ENCODE results near the gene TLR9. TPM values are rescaled to one million over a fixed set of nuclear protein-coding genes. Genes with fewer than 3 reads are reported as not detected.
A peak's percentile ranks its signal among the peaks of the same experiment; 100 is the strongest.

TLR9 gene
- total RNA-seq, 1 donor from 2014 or later = 0.42 TPM

- Mint-ChIP-seq H3K36me3 (ENCODE audit: low read depth) (peaks cover 13% of the 10 kb centered on the region), H3K9me3 (no peaks in the 10 kb centered on the region), H3K4me1 (peaks cover 65% of the 10 kb centered on the region), H3K27me3 (no peaks in the 10 kb centered on the region), H3K27ac (peak overlapping the region; percentile 83), H3K4me3 (peak overlapping the region; percentile 35)
- intact Hi-C loops (cut with micrococcal nuclease) = no loop called here
- no peak for DNase-seq
Measured at GRCh38 chr3:52242039-52242438, 16.6 kb upstream of the TLR9 start.

- Mint-ChIP-seq H3K9me3 (no peaks in the 10 kb centered on the region), H3K27me3 (no peaks in the 10 kb centered on the region), H3K4me1 (peaks cover 61% of the 10 kb centered on the region), H3K36me3 (ENCODE audit: low read depth) (peaks cover 11% of the 10 kb centered on the region), H3K27ac (peak overlapping the region; percentile 99), H3K4me3 (peak overlapping the region; percentile 93)
- intact Hi-C loops (cut with micrococcal nuclease) = loop anchor here (1.0 kb wide), 1 partner anchor 12 kb away; no protein-coding TSS in a partner anchor
- DNase-seq = no peak
Measured at GRCh38 chr3:52240886-52241370, 15.5 kb upstream of the TLR9 start.

- peak; percentile 86 for DNase-seq
- no peaks in the 10 kb centered on the region for H3K9me3 Mint-ChIP-seq
- H3K27me3 Mint-ChIP-seq = no peaks in the 10 kb centered on the region
- peak overlapping the region; percentile 99 for H3K27ac Mint-ChIP-seq
- H3K36me3 Mint-ChIP-seq (ENCODE audit: low read depth) = peaks cover 11% of the 10 kb centered on the region
- H3K4me1 Mint-ChIP-seq = peaks cover 67% of the 10 kb centered on the region
- intact Hi-C loops (cut with micrococcal nuclease) = loop anchor here (1.0 kb wide), 1 partner anchor 13 kb away; no protein-coding TSS in a partner anchor
- peak overlapping the region; percentile 93 for H3K4me3 Mint-ChIP-seq
Measured at GRCh38 chr3:52240059-52240885, 14.8 kb upstream of the TLR9 start.

- peak within 1 kb of the TSS; percentile 93 for H3K4me3 Mint-ChIP-seq
- peak; percentile 97 for DNase-seq
- H3K9me3 Mint-ChIP-seq = no peaks in the 10 kb centered on the region
- peak within 1 kb of the TSS; percentile 99 for H3K27ac Mint-ChIP-seq
- H3K27me3 Mint-ChIP-seq = no peaks in the 10 kb centered on the region
- H3K4me1 Mint-ChIP-seq = peaks cover 62% of the 10 kb centered on the region
- peaks cover 17% of the 10 kb centered on the region for H3K36me3 Mint-ChIP-seq (ENCODE audit: low read depth)
- intact Hi-C loops (cut with micrococcal nuclease) = loop anchor here (1.0 kb wide), 3 partner anchors 19 to 49 kb away; partner anchors contain the start of gene WDR82
Measured at GRCh38 chr3:52238761-52239701, 13.6 kb upstream of the TLR9 start, which contains the start of gene TWF2. Gene TWF2 (minus strand): TSS chr3:52239158. CDS start chr3:52239016, 142 bp downstream.

- H3K27me3 Mint-ChIP-seq = no peaks in the 10 kb centered on the region
- DNase-seq = no peak
- peak overlapping the region; percentile 93 for H3K4me3 Mint-ChIP-seq
- no peaks in the 10 kb centered on the region for H3K9me3 Mint-ChIP-seq
- peaks cover 20% of the 10 kb centered on the region for H3K36me3 Mint-ChIP-seq (ENCODE audit: low read depth)
- intact Hi-C loops (cut with micrococcal nuclease) = loop anchor here (1.0 kb wide), 1 partner anchor 18 kb away; no protein-coding TSS in a partner anchor
- peak overlapping the region; percentile 90 for H3K27ac Mint-ChIP-seq
- peaks cover 57% of the 10 kb centered on the region for H3K4me1 Mint-ChIP-seq
Measured at GRCh38 chr3:52238193-52238760, 12.8 kb upstream of the TLR9 start.

- peak overlapping the region; percentile 46 for H3K27ac Mint-ChIP-seq
- intact Hi-C loops (cut with micrococcal nuclease) = loop anchor here (1.0 kb wide), 1 partner anchor 17 kb away; no protein-coding TSS in a partner anchor
- no peaks in the 10 kb centered on the region for H3K27me3 Mint-ChIP-seq
- no peak for DNase-seq
- peak overlapping the region; percentile 93 for H3K4me3 Mint-ChIP-seq
- H3K36me3 Mint-ChIP-seq (ENCODE audit: low read depth) = peaks cover 19% of the 10 kb centered on the region
- no peaks in the 10 kb centered on the region for H3K9me3 Mint-ChIP-seq
- H3K4me1 Mint-ChIP-seq = peaks cover 55% of the 10 kb centered on the region
Measured at GRCh38 chr3:52237657-52238172, 12.3 kb upstream of the TLR9 start.

- no peak for DNase-seq
- Mint-ChIP-seq H3K27me3 (no peaks in the 10 kb centered on the region), H3K4me1 (peaks cover 57% of the 10 kb centered on the region), H3K27ac (peak overlapping the region; percentile 46), H3K4me3 (peak overlapping the region; percentile 93), H3K36me3 (ENCODE audit: low read depth) (peaks cover 22% of the 10 kb centered on the region), H3K9me3 (no peaks in the 10 kb centered on the region)
- intact Hi-C loops (cut with micrococcal nuclease) = no loop called here
Measured at GRCh38 chr3:52237006-52237656, 11.7 kb upstream of the TLR9 start.

GRCh38 chr3:52236424-52236886, 11.0 kb upstream of the TLR9 start:
- intact Hi-C loops (cut with micrococcal nuclease) = no loop called here
- H3K36me3 Mint-ChIP-seq (ENCODE audit: low read depth) = peaks cover 26% of the 10 kb centered on the region
- H3K4me1 Mint-ChIP-seq = peaks cover 58% of the 10 kb centered on the region
- no peak for DNase-seq
- no peaks in the 10 kb centered on the region for H3K27me3 Mint-ChIP-seq
- H3K4me3 Mint-ChIP-seq = no peak overlapping the region
- H3K27ac Mint-ChIP-seq = peak overlapping the region; percentile 75
- H3K9me3 Mint-ChIP-seq = no peaks in the 10 kb centered on the region

- intact Hi-C loops (cut with micrococcal nuclease) = no loop called here
- Mint-ChIP-seq H3K4me1 (peaks cover 47% of the 10 kb centered on the region), H3K27ac (peak overlapping the region; percentile 34), H3K4me3 (no peak overlapping the region), H3K27me3 (no peaks in the 10 kb centered on the region), H3K36me3 (ENCODE audit: low read depth) (peaks cover 34% of the 10 kb centered on the region), H3K9me3 (no peaks in the 10 kb centered on the region)
- DNase-seq = no peak
Measured at GRCh38 chr3:52234516-52235447, 9.3 kb upstream of the TLR9 start.

- intact Hi-C loops (cut with micrococcal nuclease) = no loop called here
- Mint-ChIP-seq H3K27me3 (no peaks in the 10 kb centered on the region), H3K4me3 (no peak overlapping the region), H3K36me3 (ENCODE audit: low read depth) (peaks cover 35% of the 10 kb centered on the region), H3K9me3 (no peaks in the 10 kb centered on the region), H3K27ac (peak overlapping the region; percentile 63), H3K4me1 (peaks cover 45% of the 10 kb centered on the region)
- no peak for DNase-seq
Measured at GRCh38 chr3:52233968-52234367, 8.5 kb upstream of the TLR9 start.

- intact Hi-C loops (cut with micrococcal nuclease) = no loop called here
- no peak for DNase-seq
- Mint-ChIP-seq H3K9me3 (no peaks in the 10 kb centered on the region), H3K27ac (peak overlapping the region; percentile 37), H3K27me3 (no peaks in the 10 kb centered on the region), H3K36me3 (ENCODE audit: low read depth) (peaks cover 35% of the 10 kb centered on the region), H3K4me3 (no peak overlapping the region), H3K4me1 (peaks cover 42% of the 10 kb centered on the region)
Measured at GRCh38 chr3:52233108-52233591, 7.7 kb upstream of the TLR9 start.

All from activated CD4-positive, alpha-beta T cell treated with anti-CD3 and anti-CD28 coated beads, Interleukin-2, amount 10 ng/mL, durations not matched to agents 24 days and 14 days (primary cell).